ACHN (cell line): Measurements from ENCODE around the gene RANBP17.

ENCODE experiments used
- DNase-seq: peaks from one replicate; pipeline ENCODE4 v3.0.0-alpha.2; 2015
- in situ Hi-C: cut with HindIII; loops from 2 replicates; pipeline ENCODE4 v1.10.0; 2017; ENCODE audit warnings: low sequenced_read_pairs, low pct_ligation_motif_present, low pct_unique_long_range_greater_than_20kb

RANBP17 gene

GRCh38 chr5:171252674-171253073, 390.9 kb downstream of the RANBP17 start:
- no peak for DNase-seq
- in situ Hi-C loops = no loop called here

DNA sequence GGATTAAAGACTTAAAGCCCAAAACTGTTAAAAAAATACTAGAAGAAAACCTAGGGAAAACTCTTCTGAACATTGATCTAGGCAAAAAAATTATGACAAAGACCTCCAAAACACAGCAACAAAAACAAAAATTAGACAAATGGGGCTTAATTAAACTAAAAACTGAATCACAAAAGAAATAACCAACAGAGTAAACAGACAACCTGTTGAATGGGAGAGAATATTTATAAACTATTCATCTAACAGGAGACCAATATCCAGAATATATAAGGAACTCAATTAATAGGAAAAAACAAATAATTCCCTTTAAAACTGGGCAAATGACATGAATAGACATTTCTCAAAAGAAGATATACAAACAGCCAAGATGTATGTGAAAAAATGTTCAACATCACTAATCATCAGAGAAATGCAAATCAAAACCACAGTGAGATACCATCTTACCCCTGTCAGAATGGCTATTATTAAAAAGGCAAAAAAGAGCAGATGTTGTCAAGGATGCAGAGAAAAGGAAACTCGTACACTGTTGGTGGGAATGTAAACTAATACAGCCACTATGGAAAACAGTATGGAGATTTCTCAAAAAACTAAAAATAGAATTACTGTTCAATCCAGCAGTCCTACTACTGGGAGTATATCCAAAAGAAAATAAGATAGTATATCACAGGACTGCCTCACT, 397.1 kb downstream of the RANBP17 start:
- in situ Hi-C loops = no loop called here
- DNase-seq = no peak

DNA sequence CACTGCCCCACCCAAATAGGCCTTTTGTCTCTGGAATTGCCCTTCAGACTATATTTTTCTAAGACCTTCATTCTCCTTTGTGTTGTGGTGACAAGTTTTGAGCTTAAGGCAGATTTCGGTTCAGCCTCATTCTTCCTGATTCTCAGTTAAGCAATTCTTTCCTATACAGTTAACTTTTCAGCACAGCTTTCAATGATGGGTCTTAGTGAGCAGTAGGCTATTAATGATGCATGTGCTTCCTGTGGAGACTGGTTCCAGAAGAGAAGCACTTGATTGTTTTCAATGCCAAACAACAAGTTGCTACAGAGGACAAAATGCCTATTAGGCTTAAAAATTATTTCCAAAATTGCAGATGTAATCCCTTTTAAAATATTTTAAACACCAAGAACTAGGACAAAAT, 399.5 kb downstream of the RANBP17 start:
- no peak for DNase-seq
- in situ Hi-C loops = no loop called here

- no peak for DNase-seq
- in situ Hi-C loops = no loop called here
These were observed 400.1 kb downstream of the RANBP17 start for GRCh38 chr5:171261904-171262303.

GRCh38 chr5:171263181-171263580, 401.4 kb downstream of the RANBP17 start:
- in situ Hi-C loops = no loop called here
- no peak for DNase-seq

DNA sequence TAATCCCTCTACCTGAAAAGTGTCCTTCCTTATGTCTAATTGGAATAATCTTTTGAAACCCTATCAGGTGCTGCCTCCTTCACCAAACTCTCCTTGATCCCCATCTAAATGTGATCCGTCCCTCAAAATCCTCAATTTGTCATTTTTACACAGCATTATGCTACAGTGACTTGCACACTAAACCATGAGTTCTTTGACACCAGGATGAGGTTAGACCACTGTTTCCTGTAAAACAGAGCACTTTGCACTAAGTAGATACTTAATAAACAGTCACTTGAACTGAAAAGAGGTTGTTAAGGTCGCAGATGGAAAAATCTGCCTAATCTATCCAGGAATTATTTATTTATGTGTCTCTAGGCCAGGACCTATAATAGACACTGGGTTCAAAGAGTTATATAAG, 403.0 kb downstream of the RANBP17 start:
- in situ Hi-C loops = no loop called here
- no peak for DNase-seq

- in situ Hi-C loops = no loop called here
- DNase-seq = peak; percentile 14
These were observed 407.1 kb downstream of the RANBP17 start for GRCh38 chr5:171268700-171269620.

- DNase-seq = peak; percentile 67
These were observed 407.9 kb downstream of the RANBP17 start for GRCh38 chr5:171269717-171270116.

DNA sequence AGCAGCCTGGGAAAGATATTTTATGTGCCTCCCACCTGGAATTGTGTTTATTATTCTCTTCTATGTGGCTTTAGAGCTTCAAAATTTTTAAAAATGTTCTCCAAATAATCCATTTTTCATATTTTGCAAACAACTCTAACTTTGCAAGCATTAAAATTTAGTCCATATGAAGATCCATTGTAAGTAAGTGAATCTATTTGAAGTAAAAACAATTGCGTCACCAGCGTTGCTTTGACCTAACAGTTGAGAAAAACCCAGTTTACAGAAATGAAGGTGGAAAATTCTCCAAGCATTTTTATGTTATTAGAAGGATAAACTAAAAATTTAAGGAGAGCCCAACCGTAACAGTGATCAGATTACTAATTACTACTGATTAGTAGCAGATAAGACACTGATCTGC, 408.3 kb downstream of the RANBP17 start:
- in situ Hi-C loops = no loop called here
- DNase-seq = no peak

More at GRCh38 chr5:171269717-171270116, 407.9 kb downstream of the RANBP17 start:
- in situ Hi-C loops = no loop called here

DNA sequence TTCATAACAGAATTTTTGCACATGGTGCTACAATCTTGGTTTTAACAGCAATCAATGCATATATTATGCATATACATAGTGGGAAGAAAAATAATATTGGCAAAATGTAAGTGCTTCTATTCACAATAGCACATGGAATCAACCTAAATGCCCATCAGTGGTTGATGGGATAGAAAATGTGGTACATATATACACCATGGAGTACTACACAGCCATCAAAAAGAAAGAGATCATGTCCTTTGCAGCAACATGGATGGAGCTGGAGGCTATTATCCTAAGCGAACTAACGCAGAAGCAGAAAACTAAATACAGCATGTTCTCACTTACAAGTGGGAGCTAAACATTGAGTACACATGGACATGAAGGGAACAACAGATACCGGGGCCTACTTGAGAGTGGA, 410.0 kb downstream of the RANBP17 start:
- in situ Hi-C loops = no loop called here
- no peak for DNase-seq

- DNase-seq = peak; percentile 62
- in situ Hi-C loops = no loop called here
These were observed 411.5 kb downstream of the RANBP17 start for GRCh38 chr5:171272996-171273970.

DNA sequence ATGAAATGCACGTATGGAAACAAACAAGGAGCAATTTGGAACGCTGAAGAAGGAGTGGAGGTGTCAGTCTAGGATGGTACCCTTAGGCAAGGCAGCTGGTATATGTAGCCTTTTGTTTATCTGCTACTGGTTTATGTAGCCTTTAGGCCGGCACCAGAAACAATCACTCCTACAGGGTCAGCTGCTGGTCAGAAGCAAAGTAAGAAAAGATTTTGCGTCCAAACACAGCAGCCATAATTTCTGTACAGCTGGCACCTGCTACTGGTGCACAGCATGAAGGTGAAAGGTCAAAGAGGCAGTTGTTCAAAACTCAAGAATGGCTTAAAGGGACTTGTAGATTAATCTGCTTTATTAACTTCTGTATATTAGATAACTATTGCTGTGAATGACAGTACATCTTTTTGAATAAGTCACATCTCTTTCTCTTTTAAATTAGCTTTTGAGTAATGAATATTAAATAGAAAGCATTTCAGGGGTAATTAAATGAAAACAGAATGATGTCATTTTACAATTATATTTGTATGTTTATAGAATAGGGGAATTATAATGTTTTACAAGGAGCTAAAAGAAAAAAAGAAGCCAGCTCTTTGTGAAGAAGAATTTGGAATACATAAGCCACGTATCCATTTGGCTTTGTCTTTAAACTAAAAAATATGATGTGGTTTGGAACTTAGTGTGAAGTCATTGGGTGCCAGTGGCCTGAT, 414.2 kb downstream of the RANBP17 start:
- DNase-seq = no peak
- in situ Hi-C loops = no loop called here

DNA sequence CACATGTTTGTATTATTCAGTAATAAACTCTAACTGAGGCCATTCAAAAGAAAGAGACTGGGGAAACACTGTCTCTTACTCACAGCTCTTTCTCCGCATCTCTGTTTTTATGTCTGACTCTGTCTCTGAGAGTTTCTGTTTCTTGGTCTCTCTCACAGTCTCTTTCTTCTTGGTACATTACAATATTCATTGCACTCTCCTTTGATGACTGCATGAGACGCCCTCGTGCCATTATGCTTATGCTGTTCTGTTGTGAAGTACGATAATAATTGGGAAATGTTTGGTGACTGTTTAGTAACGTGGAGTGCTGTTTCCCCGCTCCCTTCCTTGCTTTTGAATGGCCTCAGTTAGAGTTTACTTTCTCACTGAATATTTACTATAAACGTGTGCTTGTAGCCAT, 421.9 kb downstream of the RANBP17 start:
- in situ Hi-C loops = no loop called here
- DNase-seq = no peak

- DNase-seq = no peak
- in situ Hi-C loops = no loop called here
These were observed 423.6 kb downstream of the RANBP17 start for GRCh38 chr5:171285465-171285864.

GRCh38 chr5:171288066-171288465, 426.2 kb downstream of the RANBP17 start:
- no peak for DNase-seq
- in situ Hi-C loops = no loop called here

- in situ Hi-C loops = no loop called here
- no peak for DNase-seq
These were observed 429.6 kb downstream of the RANBP17 start for GRCh38 chr5:171291371-171291770.

DNA sequence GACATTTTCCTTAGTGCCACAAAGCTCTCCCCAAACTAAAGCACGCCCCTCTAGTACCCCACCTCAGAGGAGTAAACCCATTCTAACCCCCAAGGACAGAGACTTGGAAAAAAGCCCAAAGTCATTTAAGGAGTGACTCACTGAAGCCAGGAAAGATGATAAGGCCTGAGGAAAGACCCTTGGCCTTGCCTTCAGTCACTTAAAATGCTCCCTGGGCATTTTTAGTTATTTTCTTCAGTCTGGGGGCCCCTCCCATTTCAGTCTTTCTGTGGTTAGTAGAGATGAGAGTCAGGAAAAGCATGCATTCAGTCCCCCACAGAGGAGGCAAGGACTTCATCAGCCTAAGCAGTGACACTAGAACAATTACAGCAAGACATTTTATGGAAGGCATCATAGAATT, 433.5 kb downstream of the RANBP17 start:
- in situ Hi-C loops = no loop called here
- no peak for DNase-seq

- in situ Hi-C loops = no loop called here
- DNase-seq = no peak
These were observed 434.0 kb downstream of the RANBP17 start for GRCh38 chr5:171295801-171296200.
